SKM-1 treated with dmso at 0.1 percent for 144 hours (cell line): ENCODE data around the gene CFAP70.
"Not testable (repeated sequence)": the region's sequence is repeated elsewhere in the genome, so short reads cannot be mapped to it uniquely, and the experiment has no call there.

Experiments used
- DNase-seq: peaks from one replicate; lab custom pipeline; 2025; ENCODE audit not compliant: unreplicated experiment; lab: John Stamatoyannopoulos, UW

The CFAP70 gene

DNA sequence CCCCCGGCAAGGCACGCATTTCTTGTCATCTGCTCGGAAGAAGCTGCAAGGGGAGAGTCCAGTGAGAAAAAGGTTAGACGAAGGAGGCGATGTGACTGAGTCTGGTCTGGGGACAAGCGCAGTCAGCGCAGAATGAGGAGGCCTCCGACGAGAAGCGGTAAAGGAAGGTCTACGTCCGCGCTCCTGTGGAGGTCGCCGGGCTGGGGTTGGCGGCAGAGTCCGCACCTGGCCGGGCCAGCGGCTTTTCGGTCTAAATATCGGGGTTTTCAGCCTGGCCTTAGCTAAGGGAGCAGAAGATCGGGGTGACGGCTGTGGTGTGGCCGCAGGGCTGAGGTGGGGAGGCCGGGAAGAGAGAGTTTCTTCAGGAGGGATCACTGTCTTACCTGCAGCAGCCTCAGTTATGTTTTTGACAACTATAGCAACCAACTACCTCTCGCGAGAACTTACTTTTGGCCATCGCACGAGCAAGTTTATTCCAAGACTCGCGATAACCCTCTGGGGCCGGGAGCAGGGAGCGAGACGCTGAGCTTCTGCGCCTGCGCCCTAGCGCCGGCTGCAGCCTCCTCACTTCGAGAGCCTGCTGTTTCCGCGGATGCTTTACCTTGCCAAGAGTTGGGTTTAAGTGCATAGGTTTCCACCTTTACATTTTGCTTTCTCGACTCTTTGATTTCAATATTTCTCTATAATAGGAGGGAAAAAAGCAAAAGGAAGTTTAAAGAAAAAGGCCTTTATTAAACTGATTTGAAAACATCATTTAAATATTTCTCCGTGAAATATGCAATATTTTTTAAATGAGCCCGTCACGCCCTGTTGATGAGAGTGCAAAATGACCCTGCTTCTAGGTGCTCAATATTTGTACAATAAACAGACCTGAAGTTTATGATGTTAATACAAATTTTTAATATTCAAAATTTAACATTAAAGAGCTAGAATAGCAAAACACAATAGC lies at the start of gene CFAP70:
Gene CFAP70 (minus strand): TSS at position 534 of the 949 bp plus-strand sequence. CDS start 4,068 bp downstream, outside the sequence.
- DNase-seq: peak; percentile 94

DNA sequence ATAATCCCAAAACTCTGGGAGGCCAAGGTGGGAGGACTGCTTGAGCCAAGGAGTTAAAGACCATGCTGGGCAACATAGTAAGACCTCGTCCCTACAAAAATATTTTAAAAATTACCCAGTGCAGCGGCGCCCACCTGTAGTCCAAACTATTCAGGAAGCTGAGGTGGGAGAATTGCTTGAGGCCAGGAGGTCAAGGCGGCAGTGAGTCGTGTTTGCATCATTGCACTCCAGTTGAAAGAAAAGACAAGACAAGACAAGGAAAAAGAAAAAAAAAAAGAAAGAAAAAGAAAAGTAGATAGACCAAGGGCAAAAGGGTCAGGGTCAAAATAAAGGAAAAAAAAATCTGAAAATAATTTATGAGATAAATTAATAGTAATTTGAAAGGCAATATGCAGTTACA lies 49.4 kb upstream of the CFAP70 start:
- no peak for DNase-seq

DNA sequence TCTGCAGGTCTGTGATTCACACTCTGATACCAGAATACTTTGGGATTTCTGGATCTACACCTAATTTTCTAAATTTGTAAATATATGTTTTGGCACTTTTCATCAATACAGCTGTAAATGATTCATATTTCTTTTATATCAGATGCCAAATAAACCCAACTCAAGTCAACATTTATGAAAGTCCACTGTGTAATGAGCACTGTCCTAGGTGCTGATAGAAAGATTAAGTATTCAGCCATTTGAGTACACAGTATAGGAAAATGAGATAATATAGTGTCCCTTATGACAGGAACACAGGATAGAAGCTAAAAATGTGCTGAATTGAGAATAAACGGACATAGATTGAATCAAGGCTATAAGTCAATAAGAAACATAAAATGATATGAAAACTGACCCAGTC lies 48.8 kb upstream of the CFAP70 start:
- no peak for DNase-seq

DNA sequence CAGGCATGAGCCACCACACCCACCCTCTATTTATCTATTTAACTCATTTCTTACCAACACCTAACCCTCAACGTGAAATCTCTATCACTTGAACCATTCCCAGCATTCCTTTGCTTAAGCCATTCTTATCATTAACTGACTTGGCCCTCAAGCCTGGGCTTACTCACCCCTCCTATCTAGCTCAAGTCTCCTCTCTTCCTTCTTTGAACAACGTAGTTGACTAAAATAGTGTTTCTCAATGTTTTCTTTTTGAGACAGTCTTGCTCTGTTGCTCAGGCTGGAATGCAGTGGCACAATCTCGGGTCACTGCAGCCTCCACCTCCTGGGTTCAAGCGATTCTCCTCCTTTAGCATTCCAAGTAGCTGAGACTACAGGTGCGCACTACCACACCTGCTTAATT lies 48.2 kb upstream of the CFAP70 start:
- no peak for DNase-seq

DNA sequence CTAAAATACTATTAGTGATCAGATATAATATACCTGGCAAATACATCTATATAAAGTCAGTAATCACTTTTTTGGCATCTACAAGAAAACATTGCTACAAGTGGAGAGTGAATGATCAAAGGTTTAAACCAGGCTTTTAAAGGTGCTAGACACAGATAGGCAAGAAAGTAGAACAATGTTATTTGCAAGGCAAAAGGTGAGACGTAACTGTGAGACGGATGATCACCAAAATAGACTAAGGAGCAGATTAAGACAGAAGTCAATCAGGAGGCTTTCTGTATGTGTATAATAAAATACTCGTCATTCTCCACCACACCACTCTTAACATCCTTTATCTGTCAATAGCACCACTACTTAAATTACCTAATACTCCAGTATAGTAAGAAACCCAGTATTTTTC lies 46.9 kb upstream of the CFAP70 start:
- DNase-seq: no peak

DNA sequence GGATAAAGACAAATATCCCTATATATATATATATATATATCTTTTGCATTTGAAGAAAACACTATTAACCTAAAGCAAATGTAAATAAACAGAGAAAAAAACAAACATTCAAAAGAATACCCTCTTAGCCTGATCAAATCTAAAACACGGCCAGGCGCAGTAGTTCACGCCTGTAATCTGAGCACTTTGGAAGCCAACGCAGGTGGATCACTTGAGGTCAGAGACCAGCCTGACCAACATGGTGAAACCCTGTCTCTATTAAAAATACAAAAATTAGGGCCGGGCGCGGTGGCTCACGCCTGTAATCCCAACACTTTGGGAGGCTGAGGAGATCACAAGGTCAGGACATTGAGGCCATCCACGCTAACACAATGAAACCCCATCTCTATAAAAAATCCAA lies 46.0 kb upstream of the CFAP70 start:
- DNase-seq: no peak

DNA sequence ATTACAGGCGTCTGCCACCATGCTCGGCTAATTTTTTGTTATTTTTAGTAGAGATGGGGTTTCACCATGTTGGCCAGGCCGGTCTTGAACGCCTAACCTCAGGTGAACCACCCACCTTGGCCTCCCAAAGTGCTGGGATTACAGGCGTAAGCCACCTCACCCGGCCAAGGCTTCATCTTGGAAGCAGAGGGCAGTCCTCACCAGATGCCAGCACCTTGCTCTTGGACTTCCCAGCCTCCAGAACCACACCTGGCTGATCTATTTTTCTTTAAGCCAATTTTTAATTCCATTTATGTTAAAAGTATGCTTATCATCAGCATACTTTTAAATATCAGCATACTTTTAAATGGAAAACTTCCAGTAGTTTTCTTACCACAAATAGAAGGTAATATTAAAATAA lies 43.0 kb upstream of the CFAP70 start:
- no peak for DNase-seq

DNA sequence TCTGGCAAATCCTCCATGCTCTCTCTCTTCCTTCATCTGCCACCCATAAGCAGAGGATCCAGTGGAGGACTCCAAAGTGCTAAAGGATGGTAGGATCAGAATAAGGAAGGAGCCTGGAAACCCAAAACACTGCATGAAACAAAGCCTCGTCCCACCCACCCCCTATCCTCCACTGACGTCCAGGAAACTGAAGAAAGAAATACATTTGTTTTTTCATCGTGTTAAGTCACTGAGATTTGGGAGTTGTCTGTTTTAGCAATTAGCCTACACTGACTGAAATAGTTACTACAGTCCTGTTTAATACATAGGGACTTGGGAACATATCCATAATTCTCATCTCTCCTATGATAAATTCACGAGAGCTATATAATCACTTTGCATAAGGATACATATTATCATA lies 40.4 kb upstream of the CFAP70 start:
- no peak for DNase-seq

DNA sequence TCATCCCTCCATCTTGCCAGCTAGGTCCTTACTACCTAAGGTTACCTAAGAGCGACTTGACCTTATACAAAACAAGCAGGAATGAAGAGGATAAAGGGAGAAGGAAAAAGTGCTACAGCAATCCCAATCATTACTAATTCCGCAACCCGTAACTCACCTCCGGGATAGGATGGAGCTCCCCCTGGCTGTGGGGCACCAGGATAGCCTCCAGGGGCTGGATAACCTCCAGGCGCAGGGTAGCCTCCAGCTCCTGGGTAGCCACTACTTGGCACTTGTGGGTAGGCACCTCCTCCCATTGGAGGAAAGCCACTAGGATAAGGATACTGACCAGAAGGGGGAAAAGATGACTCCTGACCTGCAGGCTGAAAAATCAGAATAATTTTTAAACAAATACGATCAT lies 39.4 kb upstream of the CFAP70 start:
- no peak for DNase-seq

DNA sequence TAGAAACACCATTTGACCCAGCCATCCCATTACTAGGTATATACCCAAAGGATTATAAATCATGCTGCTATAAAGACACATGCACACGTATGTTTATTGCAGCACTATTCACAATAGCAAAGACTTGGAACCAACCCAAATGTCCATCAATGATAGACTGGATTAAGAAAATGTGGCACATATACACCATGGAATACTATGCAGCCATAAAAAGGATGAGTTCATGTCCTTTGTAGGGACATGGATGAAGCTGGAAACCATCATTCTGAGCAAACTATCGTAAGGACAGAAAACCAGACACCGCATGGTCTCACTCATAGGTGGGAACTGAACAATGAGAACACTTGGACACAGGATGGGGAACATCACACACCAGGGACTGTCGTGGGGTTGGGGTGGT lies 35.7 kb upstream of the CFAP70 start:
- DNase-seq: not testable (repeated sequence)

DNA sequence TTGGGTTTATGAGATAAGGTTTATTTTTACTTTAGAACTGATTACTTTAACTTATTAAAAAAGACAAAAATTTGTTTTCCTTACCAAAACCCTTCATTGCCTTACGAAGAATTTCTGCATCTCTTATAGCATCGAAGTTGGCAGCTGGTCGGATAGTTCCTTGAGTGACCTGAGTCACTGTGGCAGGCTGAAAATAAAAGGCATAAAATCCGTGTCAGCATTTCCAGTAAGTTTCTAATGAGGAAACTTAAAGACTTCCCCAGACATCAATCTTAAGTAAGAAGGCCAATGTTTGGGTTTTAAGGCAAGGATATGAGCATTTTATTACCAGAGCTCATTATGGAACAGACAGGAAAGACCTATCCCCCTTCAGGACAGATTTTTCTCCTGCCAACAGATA lies 29.6 kb upstream of the CFAP70 start:
- DNase-seq: no peak

DNA sequence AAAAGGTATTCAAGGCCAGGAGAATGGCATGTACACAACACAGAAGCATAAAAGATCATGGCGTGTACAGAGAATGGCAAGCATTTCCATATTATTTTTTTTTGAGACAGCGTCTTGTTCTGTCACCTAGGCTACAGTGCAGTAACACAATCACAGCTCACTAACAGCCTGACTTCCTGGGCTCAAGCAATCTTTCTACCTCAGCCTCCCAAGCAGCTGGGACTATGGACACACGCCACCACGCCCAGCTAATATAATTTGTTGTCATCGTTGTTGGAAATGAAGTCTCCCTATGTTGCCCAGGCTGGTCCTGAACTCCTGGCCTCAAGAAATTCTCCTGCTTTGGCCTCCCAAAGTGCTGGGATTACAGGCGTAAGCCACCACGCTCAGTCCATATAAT lies 27.9 kb upstream of the CFAP70 start:
- DNase-seq: no peak

DNA sequence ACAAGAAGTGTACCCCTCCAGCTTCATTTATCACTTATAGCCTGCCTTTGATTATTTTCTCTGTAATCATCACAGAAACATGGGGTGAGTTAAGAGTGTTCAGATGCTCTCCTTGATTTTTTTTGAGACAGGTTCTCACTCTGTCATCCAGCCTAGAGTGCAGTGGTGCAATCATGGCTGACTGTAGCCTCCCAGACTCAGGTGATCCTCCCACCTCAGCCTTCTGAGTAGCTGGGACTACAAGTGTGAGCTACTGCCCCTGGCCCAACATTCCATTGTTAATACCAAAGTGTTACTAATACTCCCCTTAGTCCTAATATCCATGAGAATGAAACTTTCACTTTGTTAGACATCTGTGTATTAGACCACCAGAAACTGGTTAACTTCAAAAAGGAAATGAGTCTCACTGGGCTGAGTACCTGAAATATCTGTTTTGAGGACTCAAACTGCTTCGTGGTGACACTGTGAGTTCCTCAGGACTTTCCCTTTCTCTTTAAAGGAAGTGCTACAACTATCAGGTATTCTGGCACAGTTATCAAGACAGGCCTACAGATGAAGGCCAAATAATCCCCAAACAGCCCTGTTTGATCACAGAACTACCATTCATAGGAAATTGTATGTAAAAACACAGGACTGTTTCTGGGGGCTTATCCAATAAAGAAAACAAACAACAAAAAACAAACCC lies 20.5 kb upstream of the CFAP70 start:
- no peak for DNase-seq

DNA sequence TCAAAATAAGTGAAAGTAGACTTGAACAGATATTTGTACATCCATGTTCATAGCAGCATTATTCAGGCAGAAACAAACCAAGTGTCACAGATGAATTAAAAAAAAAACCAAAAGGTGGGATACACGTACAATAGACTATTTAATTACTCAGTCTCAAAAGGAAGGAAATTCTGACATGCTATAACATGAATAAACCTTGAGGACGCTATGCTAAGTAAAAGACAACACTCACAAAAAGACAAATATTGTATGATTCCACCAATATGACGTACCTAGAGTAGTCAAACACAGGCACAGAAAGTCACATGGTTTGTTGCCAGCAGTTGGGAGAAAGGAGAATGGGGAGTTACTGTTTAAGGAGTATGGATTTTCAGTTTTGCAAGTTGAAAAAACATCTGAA lies 18.0 kb upstream of the CFAP70 start:
- no peak for DNase-seq

DNA sequence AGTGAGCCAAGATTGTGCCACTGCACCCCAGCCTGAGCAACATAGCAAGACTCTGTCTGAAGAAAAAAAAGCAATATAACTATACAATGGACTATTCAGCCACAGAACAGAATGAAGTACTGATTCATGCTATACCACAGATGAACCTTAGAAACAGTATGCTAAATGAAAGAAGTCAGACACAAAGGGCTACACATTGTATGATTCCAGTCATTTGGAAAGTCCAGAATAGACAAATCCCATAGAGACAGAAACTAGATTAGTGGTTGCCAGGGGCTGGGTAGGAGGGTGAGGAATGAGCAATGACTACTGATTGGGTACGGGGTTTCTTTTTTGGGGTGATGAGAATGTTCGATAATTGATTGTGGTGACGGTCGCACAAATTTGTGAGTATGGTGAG lies 9.6 kb upstream of the CFAP70 start:
- DNase-seq: no peak

DNA sequence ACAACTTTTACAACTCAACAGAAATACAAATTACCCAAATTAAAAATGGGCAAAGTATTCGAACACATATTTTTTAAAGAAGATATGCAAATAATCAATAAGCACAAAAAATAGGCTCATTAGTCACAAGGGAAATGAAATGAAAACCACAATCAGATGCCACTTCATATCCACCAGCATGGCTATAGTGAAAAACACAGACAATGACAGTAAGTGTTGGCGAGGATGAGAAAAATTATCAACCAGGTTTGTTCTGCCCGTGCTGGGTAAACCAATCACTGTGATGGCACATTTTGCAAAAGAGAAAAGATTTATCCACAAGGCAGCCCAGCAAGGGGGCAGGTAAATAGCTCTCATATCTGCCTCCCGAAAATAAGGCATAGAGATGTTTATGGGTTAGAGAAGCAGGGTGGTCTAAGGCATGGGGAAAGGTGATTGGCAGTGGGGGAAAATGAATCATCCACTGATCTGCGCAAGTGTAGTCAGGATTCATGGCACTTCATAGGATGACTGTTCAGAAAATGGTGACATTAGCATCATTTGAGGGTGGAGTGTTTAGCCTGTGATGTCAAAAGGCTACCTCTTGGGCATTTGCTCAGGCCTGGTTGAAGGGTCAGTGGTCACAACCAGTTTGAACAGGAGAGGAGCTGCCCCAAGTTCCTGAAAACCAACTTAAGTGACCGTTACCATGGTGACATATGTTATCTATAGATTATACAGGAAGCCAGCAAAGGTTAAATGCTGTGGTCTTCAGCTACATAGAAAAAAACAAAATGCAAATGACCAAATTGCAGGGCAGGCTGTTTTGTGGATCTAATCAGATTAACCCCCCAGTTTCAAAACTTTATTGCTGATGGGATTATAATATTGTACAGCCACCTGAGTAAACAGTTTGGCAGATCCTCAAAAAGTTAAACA lies 8.0 kb upstream of the CFAP70 start:
- DNase-seq: no peak

DNA sequence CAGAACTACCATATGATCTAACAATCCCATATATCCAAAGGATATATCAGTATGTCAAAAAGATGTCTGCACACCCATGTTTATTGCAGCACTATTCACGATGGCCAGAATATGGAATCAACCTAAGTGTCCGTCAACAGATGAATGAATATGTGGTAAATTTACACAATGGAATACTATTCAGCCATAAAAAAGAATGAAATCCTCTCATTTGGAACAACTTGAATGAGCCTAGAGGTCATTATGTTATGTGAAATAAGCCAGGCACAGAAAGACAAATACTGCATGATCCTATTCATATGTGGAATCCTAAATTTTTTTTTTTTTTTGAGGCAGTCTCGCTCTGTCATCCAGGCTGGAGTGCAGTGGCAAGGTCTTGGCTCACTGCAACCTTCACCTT lies 6.3 kb upstream of the CFAP70 start:
- DNase-seq: no peak

DNA sequence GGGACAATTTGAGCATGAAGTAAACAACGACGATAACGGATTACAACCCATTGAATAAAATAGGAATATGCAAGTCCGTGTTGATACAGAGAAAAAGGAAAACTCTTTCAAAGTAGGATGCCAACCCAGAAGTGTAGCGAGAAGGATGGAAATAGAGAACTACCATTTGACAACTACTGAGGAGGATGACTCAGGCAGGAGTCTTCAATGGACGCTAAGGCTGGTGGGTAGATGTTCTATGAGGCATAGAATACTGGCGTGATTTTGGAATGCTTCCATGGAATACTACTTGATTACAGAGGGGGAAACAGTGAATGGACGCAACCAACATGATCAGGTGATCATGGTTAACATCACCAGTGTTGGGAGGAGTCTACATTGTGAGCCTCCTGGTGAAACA lies 828 bp upstream of the CFAP70 start:
- DNase-seq: no peak

DNA sequence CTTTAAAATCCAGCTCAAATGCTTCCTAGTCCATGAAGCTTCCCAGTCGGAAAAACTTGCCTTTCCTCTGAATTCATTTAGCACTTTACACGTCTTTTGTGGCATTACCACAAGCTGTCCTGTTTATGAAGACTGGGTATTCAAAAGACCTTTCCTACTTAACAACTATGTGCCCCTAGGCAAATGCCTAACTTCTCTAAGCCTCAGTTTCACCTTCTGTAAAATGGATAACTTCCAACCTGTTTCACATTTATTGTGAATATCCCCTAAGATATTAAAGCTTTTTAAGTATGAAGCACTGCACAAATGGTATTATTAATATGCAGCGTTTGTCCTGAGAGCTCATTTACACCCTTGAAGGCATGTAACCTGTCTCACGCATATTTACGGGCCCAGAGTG lies 843 bp downstream of the CFAP70 start:
- DNase-seq: no peak

DNA sequence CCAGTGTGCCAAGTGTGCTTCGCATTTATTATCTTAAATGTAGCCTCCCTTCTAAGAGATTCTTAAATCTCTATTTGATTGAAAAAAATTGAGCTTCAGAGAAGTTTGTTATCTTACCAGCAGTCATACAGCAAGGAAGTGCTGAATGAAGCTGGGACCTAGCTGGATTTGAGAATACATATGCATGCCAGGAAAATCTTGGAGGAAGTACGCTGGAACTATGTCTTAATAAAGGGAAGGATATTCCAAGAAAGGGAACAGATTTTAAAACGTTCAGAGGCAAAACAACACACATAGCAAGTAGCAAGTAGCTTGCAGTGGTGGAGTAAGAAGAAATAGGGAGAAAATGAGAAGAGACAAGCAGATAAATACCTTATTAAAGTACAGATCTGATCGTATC lies 1.5 kb downstream of the CFAP70 start:
- no peak for DNase-seq

DNA sequence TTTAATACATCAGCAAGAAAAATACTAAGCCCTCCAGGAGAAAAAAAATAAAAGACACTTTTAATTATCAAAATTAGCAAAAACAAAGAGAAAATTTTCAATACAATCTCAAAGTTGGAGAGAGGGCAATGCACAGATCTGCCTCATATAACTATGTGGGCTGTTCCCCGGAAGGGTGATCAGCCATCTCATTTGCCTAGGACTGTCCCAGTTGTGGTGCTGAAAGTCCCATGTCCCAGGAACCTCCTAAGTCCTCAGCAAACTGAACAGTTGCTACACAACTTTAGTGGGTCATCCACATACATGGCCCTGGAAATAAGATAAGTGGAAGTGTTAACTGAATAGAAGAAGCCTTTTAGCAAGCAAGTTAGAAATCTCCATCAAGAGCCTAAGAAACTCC lies 14.4 kb downstream of the CFAP70 start:
- no peak for DNase-seq
